ENCODE measurements around the gene ALG1.
"Not testable (repeated sequence)": the region's sequence is repeated elsewhere in the genome, so short reads cannot be mapped to it uniquely, and the experiment has no call there.

ALG1 gene

GRCh38 chr16:5075637-5076036 is 4.0 kb downstream of the ALG1 start:
- no peak for DNase-seq

- no peak for DNase-seq
Observed at GRCh38 chr16:5077304-5077703, 5.7 kb downstream of the ALG1 start.

- no peak for DNase-seq
Observed at GRCh38 chr16:5078626-5079025, 7.0 kb downstream of the ALG1 start.

DNA sequence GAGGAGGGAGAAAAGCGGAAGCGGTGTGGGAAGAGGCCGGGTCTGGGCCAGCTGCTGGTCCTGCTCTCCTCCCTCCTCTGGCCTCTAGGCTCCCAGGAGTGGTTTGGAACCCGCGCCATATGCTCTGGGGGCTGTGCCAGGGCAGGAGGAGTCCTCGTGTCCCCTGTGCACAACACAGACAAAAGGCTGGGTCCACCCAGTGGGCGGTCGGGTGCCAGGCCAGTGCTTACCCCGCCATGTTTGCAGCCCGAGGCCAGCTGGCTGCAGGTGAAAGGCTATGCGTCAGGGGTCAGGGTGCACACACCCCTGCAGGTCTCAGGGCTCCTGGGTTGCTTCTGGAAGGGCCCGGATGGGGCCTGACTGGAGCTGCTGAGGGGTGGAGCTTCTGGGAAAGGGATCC is 8.8 kb downstream of the ALG1 start:
- not testable (repeated sequence) for DNase-seq

GRCh38 chr16:5080996-5081395 is 9.4 kb downstream of the ALG1 start:
- not testable (repeated sequence) for DNase-seq

- DNase-seq: not testable (repeated sequence)
Observed at GRCh38 chr16:5083646-5084045, 12.0 kb downstream of the ALG1 start.

GRCh38 chr16:5084099-5084731 is 12.6 kb downstream of the ALG1 start:
- not testable (repeated sequence) for DNase-seq

GRCh38 chr16:5084802-5085201 is 13.2 kb downstream of the ALG1 start:
- peak; percentile 29 to 52 for DNase-seq

GRCh38 chr16:5085716-5086115 is 14.1 kb downstream of the ALG1 start:
- not testable (repeated sequence) for DNase-seq

DNA sequence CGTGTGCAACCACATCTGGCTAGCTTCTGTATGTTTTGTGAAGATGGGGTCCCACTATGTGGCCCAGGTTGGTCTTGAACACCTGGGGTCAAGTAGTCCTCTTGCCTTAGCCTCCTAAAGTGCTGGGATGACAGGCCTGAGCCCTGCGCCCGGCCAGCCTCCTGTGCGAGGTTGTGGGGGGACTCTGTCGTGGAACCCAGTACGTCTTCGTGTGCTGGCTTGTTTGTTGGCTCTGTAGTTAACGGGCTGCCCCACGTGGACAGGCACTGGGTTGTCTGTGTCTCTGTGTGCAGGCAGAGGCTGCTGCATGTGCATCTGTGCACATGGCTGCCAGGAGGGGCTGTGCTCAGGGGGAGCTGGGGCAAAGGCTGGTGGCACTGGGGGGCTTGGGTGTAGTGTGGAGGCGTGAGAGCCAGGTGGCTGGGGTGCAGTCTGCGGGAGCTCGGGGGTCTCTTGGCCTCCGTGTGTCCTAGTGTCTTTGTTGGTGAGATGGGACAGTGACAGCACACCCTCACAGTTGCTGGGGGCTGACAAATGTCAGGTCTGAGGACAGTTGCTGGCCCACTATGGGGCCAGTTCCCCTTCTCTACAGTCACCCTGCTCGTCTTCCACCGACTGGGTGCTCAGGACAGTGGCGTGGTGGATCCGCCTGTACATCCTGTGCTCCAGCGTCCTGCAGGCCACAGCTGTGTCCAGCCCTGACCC is 16.6 kb downstream of the ALG1 start:
- not testable (repeated sequence) for DNase-seq

- DNase-seq: not testable (repeated sequence)
Observed at GRCh38 chr16:5088936-5089335, 17.3 kb downstream of the ALG1 start.

DNA sequence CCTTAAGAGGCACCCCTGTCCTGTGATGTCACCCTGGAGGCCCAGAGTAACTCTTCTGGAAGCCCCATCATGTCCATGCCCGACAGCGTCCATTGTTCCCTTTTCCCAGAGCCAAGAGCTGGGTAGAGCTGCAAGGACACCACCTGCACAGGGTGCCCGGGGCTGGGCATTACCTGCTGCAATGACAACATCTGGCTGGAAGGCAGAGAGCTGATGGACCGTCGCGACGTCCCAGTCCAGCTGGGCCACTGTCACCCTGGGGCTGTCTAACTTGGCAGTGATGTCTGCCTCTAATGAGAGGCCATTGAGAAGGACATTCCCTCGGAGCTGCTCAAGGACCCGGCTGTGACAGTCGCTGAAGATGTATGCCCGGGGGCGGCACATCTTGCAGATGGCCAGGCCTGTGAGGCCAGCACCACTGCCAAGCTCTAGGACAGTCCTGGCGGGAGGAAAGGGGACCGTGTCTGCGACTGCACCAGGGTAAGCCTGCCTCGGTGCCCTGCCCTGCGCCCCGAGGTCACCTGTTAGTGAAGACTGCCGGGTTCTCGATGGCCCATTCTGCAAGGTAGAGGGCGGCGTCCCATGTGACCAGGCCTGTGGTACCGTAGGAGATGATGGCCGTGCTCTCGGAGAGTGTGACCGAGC is 18.4 kb downstream of the ALG1 start:
- not testable (repeated sequence) for DNase-seq

GRCh38 chr16:5090592-5090991 is 18.9 kb downstream of the ALG1 start:
- DNase-seq: not testable (repeated sequence)

- DNase-seq: not testable (repeated sequence)
Observed at GRCh38 chr16:5093081-5093480, 21.4 kb downstream of the ALG1 start.

DNA sequence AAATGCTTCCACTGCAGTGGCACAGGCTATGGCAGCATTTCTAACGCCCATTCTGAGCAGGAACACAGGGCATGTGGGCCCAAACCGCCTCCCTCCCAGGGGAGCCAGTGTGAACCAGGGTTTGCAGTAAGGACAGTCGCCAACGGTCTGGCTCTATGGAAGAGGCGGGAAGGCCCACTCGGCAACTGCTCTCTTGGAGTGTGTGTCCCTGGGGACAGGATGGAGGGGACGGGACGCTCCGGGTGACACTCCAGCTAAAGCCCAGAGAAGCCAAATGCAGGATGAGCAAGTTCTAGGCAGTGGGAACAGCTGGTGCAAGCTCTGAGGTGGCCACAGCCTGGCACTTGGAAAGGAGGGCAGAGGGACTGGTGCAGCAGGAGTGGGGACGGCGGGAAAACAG is 22.1 kb downstream of the ALG1 start:
- DNase-seq: not testable (repeated sequence)

- not testable (repeated sequence) for DNase-seq
Observed at GRCh38 chr16:5095145-5095830, 23.6 kb downstream of the ALG1 start.

DNA sequence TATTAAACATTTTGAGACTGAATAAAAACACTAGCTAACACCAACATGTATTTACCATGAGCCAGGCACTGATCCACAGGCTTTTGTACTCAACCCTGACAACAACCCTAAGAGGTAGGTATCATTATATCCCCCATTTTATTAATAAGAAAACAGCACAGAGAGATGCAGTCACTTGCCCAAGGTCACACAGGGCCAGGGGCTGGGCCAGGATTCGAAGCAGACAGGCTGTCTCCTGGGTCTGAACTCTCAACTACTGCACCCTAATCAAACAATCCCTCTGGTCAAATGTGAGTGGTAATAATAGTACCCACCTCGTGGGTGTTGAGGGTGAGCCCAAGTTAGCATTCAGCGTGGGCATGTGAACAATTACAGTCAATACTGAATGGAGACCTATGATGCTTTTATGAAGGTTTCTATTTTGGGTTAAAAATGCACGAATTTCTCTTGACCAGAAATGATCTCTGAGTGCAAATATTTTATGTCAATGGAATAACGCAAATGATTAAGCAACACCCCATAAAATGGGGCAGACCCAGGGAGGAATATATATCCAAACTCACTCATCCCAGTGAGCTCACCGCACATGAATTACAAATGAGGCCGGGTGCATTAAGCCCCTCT is 24.9 kb downstream of the ALG1 start:
- DNase-seq: not testable (repeated sequence)

- peak; percentile 28 to 34 for DNase-seq
Observed at GRCh38 chr16:5097061-5097469, 25.4 kb downstream of the ALG1 start.

DNA sequence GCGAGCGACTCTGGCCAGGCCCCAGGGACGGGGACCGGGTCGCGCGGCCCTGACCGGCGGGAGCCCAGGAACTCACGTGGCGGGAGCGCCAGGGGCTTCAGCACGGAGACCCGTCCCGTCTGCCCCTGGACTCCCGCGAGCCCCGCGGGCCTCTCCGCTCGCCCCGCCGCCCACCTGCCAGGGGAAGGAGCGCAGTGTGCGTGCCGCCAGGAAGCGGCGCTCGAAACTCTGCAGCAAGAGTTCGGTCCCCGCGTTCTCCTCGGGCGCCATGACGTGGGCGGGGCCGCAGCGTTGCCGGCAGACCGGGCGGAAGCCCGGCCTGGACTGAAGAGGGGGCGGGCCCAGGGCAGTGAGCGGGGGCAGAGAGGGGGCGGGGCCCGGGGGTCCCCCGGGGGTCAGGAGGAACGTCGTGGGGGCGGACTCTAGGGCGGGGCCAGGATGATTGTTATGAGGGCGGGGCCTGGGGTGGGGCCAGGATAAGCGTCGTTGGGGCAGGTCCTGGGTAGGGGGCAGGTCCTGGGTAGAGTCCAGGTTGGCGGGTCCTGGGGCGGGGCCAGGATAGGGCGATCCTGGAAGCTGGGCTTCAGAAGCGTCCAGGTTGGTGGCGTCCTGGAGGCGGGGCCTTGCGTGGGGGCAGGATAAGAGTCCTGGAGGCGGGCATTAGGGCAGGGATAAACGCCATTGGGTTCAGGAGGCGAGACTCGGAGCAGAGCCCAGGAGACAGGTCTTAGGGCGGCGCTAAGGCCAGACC is 26.0 kb downstream of the ALG1 start, which contains the start of gene EEF2KMT:
Gene EEF2KMT, minus strand, starts transcription at position 326 of the 751 bp plus-strand sequence. Its CDS starts 56 bp downstream, at position 270.
- DNase-seq: peak; percentile 88 to 91

DNA sequence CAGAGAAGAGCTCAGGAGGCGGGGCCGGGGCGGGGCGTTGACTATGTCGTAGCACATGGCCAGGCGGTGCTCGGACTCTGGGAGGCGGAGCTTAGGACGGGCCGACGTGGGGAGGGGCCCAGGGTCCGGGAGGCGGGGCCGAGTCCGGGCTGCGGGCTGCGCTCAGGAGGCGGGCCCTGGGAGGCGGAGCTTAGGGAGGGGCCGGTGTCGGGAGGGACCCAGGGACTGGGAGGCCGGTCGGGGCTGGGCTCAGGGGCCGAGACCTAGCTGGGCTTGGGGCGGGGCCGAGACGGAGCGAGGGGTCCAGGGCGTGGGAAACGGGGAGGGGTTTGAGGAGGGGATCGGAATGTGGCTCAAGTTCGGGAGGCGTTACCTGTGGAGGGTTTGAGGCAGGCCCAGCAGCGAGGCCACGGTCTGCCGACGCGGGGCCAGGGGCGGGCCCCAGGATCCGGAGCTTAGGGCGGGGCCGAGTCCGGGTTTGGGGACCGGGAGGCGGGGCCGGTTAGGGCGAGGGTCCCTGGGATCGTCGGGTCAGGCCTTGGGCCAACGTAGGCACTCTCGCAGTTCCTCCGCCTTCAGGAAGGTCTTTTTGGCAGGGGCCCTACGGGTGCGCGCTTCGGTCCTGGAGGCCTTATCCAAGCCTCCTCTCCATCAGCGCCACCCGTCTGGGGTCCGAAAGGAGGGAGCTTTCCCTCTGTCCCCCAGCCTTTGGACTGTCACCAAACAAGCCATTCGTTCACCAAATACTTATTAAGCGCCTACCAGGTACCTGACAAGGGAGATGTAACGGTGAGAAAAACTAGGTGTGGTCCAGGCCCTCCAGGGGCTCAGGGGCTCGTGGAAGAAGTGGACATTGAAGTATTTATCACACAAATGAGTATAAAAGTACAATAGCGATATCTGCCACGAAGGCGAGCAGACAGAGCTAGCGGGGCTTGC is 26.8 kb downstream of the ALG1 start:
- DNase-seq: peak; percentile 95 to 96

- not testable (repeated sequence) for DNase-seq
Observed at GRCh38 chr16:5099174-5099573, 27.5 kb downstream of the ALG1 start.
